GM18507 (cell line): Measurements from ENCODE around the gene TMEM167B.

Experiments
- DNase-seq: peaks from one replicate; pipeline ENCODE4 v3.0.0; 2011; ENCODE audit warnings: low read depth; ENCODE audit not compliant: insufficient read length; ENCODE audit errors: extremely low spot score
- FAIRE-seq: peaks from 2 replicates; lab custom pipeline; 2011; peaks lifted over from hg19 to GRCh38; lab: Jason Lieb, UNC

Gene TMEM167B

GRCh38 chr1:109111386-109112055, 21.0 kb downstream of the TMEM167B start:
- FAIRE-seq (no peak), DNase-seq (no peak)

- FAIRE-seq (peak; percentile 41), DNase-seq (no peak)
These were observed 21.6 kb downstream of the TMEM167B start for GRCh38 chr1:109112056-109112651.

GRCh38 chr1:109112652-109113285, 22.2 kb downstream of the TMEM167B start:
- peak; percentile 70 for DNase-seq
- peak; percentile 47 for FAIRE-seq

- FAIRE-seq (peak; percentile 59), DNase-seq (no peak)
These were observed 23.2 kb downstream of the TMEM167B start, which contains the start of gene ELAPOR1 for GRCh38 chr1:109113590-109114341. Gene ELAPOR1, plus strand, starts transcription at chr1:109114115. Its CDS starts 69 bp downstream, at chr1:109114184.

GRCh38 chr1:109114342-109114674, 23.7 kb downstream of the TMEM167B start:
- DNase-seq (no peak), FAIRE-seq (no peak)

GRCh38 chr1:109115685-109116084, 25.1 kb downstream of the TMEM167B start:
- FAIRE-seq (no peak), DNase-seq (no peak)

GRCh38 chr1:109116286-109116685, 25.7 kb downstream of the TMEM167B start:
- FAIRE-seq (no peak), DNase-seq (no peak)

- DNase-seq (no peak), FAIRE-seq (no peak)
These were observed 27.5 kb downstream of the TMEM167B start for GRCh38 chr1:109118089-109118488.

GRCh38 chr1:109120356-109120755, 29.8 kb downstream of the TMEM167B start:
- no peak for DNase-seq
- FAIRE-seq, result no peak

- no peak for FAIRE-seq
These were observed 40.5 kb downstream of the TMEM167B start for GRCh38 chr1:109131059-109131458.

GRCh38 chr1:109131800-109132199, 41.2 kb downstream of the TMEM167B start:
- no peak for FAIRE-seq

More at GRCh38 chr1:109131059-109131458, 40.5 kb downstream of the TMEM167B start:
- no peak for DNase-seq

GRCh38 chr1:109133002-109133706, 42.6 kb downstream of the TMEM167B start:
- FAIRE-seq, result no peak
- DNase-seq, result no peak

More at GRCh38 chr1:109131800-109132199, 41.2 kb downstream of the TMEM167B start:
- DNase-seq, result no peak

- no peak for DNase-seq
These were observed 43.3 kb downstream of the TMEM167B start for GRCh38 chr1:109133815-109134214.

GRCh38 chr1:109134423-109134822, 43.9 kb downstream of the TMEM167B start:
- DNase-seq, result no peak

More at GRCh38 chr1:109133815-109134214, 43.3 kb downstream of the TMEM167B start:
- FAIRE-seq, result peak; percentile 64

GRCh38 chr1:109135940-109136339, 45.4 kb downstream of the TMEM167B start:
- DNase-seq (no peak), FAIRE-seq (no peak)

More at GRCh38 chr1:109134423-109134822, 43.9 kb downstream of the TMEM167B start:
- FAIRE-seq, result no peak

- FAIRE-seq (no peak), DNase-seq (no peak)
These were observed 46.2 kb downstream of the TMEM167B start for GRCh38 chr1:109136766-109137165.

GRCh38 chr1:109137958-109138357, 47.4 kb downstream of the TMEM167B start:
- FAIRE-seq (no peak), DNase-seq (no peak)

- FAIRE-seq (no peak), DNase-seq (no peak)
These were observed 47.8 kb downstream of the TMEM167B start for GRCh38 chr1:109138358-109138757.

- FAIRE-seq (no peak), DNase-seq (no peak)
These were observed 49.8 kb downstream of the TMEM167B start for GRCh38 chr1:109140392-109140791.
